ENCODE data around the gene PGM2.

GRCh38 chr4:37845201-37845600 lies 18.7 kb downstream of the PGM2 start:
- no peak for TF ChIP-seq CTCF (IDR thresholded peaks at IDR 0.05)
- no peak for TF ChIP-seq ZFX (IDR thresholded peaks at IDR 0.05; ENCODE audit: borderline replicate concordance)

All from 22Rv1 (cell line).